GM18508 (cell line): ENCODE measurements around the gene SLC24A4.

Experiments used
- ATAC-seq: cut with Tn5 transposase; IDR thresholded peaks from one replicate; pipeline ENCODE4 v1.9.1; 2021; ENCODE audit warnings: moderate number of reproducible peaks; ENCODE audit not compliant: insufficient read depth, unreplicated experiment

The SLC24A4 gene

GRCh38 chr14:92470215-92470614 lies 147.2 kb downstream of the SLC24A4 start:
- no peak for ATAC-seq

GRCh38 chr14:92470811-92471210 lies 147.8 kb downstream of the SLC24A4 start:
- no peak for ATAC-seq

GRCh38 chr14:92471919-92472318 lies 149.0 kb downstream of the SLC24A4 start:
- no peak for ATAC-seq

- no peak for ATAC-seq
These were observed 149.9 kb downstream of the SLC24A4 start for GRCh38 chr14:92472860-92473259.

- ATAC-seq = no peak
These were observed 150.4 kb downstream of the SLC24A4 start for GRCh38 chr14:92473261-92473968.

GRCh38 chr14:92473969-92474535 lies 151.1 kb downstream of the SLC24A4 start:
- no peak for ATAC-seq

- no peak for ATAC-seq
These were observed 152.1 kb downstream of the SLC24A4 start for GRCh38 chr14:92475037-92475436.

- ATAC-seq = no peak
These were observed 152.7 kb downstream of the SLC24A4 start for GRCh38 chr14:92475451-92476187.

- ATAC-seq = no peak
These were observed 157.9 kb downstream of the SLC24A4 start for GRCh38 chr14:92480856-92481255.

- ATAC-seq = no peak
These were observed 158.4 kb downstream of the SLC24A4 start for GRCh38 chr14:92481386-92481785.

- no peak for ATAC-seq
These were observed 159.0 kb downstream of the SLC24A4 start for GRCh38 chr14:92481811-92482555.

- no peak for ATAC-seq
These were observed 159.8 kb downstream of the SLC24A4 start for GRCh38 chr14:92482621-92483319.

- no peak for ATAC-seq
These were observed 161.3 kb downstream of the SLC24A4 start for GRCh38 chr14:92484132-92484823.

- no peak for ATAC-seq
These were observed 163.9 kb downstream of the SLC24A4 start for GRCh38 chr14:92486881-92487280.

- no peak for ATAC-seq
These were observed 164.7 kb downstream of the SLC24A4 start for GRCh38 chr14:92487513-92488133.

GRCh38 chr14:92489394-92490238 lies 166.7 kb downstream of the SLC24A4 start:
- ATAC-seq = no peak

GRCh38 chr14:92490239-92490959 lies 167.4 kb downstream of the SLC24A4 start:
- no peak for ATAC-seq

GRCh38 chr14:92491782-92492181 lies 168.8 kb downstream of the SLC24A4 start:
- no peak for ATAC-seq
